GM18519 (cell line): Measurements from ENCODE around the gene ATG3.
"Not testable (repeated sequence)": the region's sequence is repeated elsewhere in the genome, so short reads cannot be mapped to it uniquely, and the experiment has no call there.

ENCODE experiments used
- ATAC-seq: cut with Tn5 transposase; IDR thresholded peaks from one replicate; pipeline ENCODE4 v1.9.1; 2021; ENCODE audit warnings: mild to moderate bottlenecking, moderate library complexity; ENCODE audit not compliant: unreplicated experiment, low FRiP score

Gene ATG3

GRCh38 chr3:112503304-112503972 is 58.3 kb downstream of the ATG3 start:
- no peak for ATAC-seq

- no peak for ATAC-seq
Observed at GRCh38 chr3:112500621-112501020, 61.1 kb downstream of the ATG3 start.

- peak; percentile 46 for ATAC-seq
Observed at GRCh38 chr3:112498914-112499711, 62.6 kb downstream of the ATG3 start, which contains the start of gene BTLA. Gene BTLA, minus strand, starts transcription at chr3:112499472. Its CDS starts 114 bp downstream, at chr3:112499358.

GRCh38 chr3:112497897-112498548 is 63.7 kb downstream of the ATG3 start:
- no peak for ATAC-seq

GRCh38 chr3:112496366-112497067 is 65.2 kb downstream of the ATG3 start:
- no peak for ATAC-seq

GRCh38 chr3:112494448-112494767 is 67.4 kb downstream of the ATG3 start:
- not testable (repeated sequence) for ATAC-seq

GRCh38 chr3:112492124-112492523 is 69.6 kb downstream of the ATG3 start:
- ATAC-seq = no peak

- no peak for ATAC-seq
Observed at GRCh38 chr3:112491373-112491772, 70.4 kb downstream of the ATG3 start.

- peak; percentile 50 for ATAC-seq
Observed at GRCh38 chr3:112489674-112490479, 71.9 kb downstream of the ATG3 start.

- no peak for ATAC-seq
Observed at GRCh38 chr3:112486811-112487505, 74.8 kb downstream of the ATG3 start.

- no peak for ATAC-seq
Observed at GRCh38 chr3:112484352-112484751, 77.4 kb downstream of the ATG3 start.

- ATAC-seq = no peak
Observed at GRCh38 chr3:112482675-112483074, 79.1 kb downstream of the ATG3 start.
